ENCODE results near the gene SF3B4. TPM values are rescaled to one million over a fixed set of nuclear protein-coding genes. Genes with fewer than 3 reads are reported as not detected.

Gene SF3B4
- total and polyA plus RNA-seq, 8 donors, result 39.4 to 78.8 (median 66.3) TPM

DNA sequence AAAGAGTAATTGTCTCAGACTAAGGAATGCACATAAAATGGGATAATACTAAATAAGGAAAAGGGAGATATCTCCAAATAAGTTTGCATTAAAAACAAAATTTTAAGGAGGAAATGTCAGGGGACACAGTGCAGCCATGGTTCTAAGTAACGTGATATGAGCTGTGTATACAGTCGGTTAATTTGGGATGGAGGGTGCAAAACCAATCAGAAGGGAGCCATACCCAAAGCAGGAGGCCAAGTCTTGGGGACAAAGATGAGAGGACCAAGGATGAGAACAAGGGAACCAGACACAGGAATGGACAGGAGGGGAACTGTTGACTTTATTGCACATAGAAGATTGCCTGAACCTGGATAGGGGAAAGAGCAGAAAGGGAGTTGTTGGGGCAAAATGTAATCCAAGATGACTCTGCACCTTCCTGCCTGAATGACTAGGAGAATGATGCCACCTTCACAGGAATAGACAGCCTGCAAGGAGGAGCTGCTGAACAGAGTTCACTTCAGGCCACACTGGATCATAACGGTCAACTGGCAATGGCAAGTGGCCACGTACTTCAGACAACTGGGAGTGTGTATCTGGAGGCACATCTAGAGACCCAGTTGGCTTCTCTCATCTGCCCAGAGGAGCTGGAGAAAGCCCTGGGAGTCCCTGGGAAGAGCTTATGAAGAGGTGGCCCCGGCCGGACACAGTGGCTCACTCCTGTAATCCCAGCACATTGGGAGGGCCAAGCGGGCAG, 50.2 kb downstream of the SF3B4 start:
- no peak for ATAC-seq
- Histone ChIP-seq H3K27me3 (no peaks in the 10 kb centered on the region), H3K9me3 (no peaks in the 10 kb centered on the region), H3K27ac (no peak overlapping the region), H3K4me3 (no peak overlapping the region), H3K4me1 (no peaks in the 10 kb centered on the region), H3K36me3 (no peaks in the 10 kb centered on the region)
- no peak for TF ChIP-seq CTCF (IDR thresholded peaks at IDR 0.05)
- intact Hi-C loops (cut with DNase I), result no loop called here
- DNase-seq, result peak in 1 of 4 donors; percentile 31

Other genes starting within 250 kb of the SF3B4 start
- gene FCGR1A, start 145.1 kb downstream of the SF3B4 start, total RNA-seq, result 10 to 100 TPM; 16.7 to 43.6 TPM
- gene FCGR1A, start 145.1 kb downstream of the SF3B4 start, polyA plus RNA-seq (ENCODE audit: insufficient read length in 6 of 6), result 1 to 10 TPM; 3.0 to 4.2 (median 3.3) TPM
- 10 to 100 TPM; 11.4 to 13.1 TPM for gene BOLA1, start 28.2 kb downstream of the SF3B4 start, total RNA-seq
- 10 to 100 TPM; 13.8 to 20.1 (median 15.9) TPM for gene BOLA1, start 28.2 kb downstream of the SF3B4 start, polyA plus RNA-seq (ENCODE audit: insufficient read length in 6 of 6)
- 1 to 10 TPM; 3.3 to 3.4 TPM for gene SV2A, start 10.0 kb downstream of the SF3B4 start, total RNA-seq
- 1 to 10 TPM; 6.0 to 7.9 (median 6.6) TPM for gene SV2A, start 10.0 kb downstream of the SF3B4 start, polyA plus RNA-seq (ENCODE audit: insufficient read length in 6 of 6)
- 10 to 100 TPM; 12.7 to 18.0 TPM for gene MTMR11, start 9.1 kb upstream of the SF3B4 start, total RNA-seq
- gene MTMR11, start 9.1 kb upstream of the SF3B4 start, polyA plus RNA-seq (ENCODE audit: insufficient read length in 6 of 6), result 10 to 100 TPM; 24.6 to 34.2 (median 26.4) TPM
- gene OTUD7B, start 82.9 kb upstream of the SF3B4 start, total RNA-seq, result 10 to 100 TPM; 20.9 to 31.7 TPM
- 10 to 100 TPM; 18.9 to 21.3 (median 20.3) TPM for gene OTUD7B, start 82.9 kb upstream of the SF3B4 start, polyA plus RNA-seq (ENCODE audit: insufficient read length in 6 of 6)
- 10 to 100 TPM; 36.7 to 41.7 TPM for gene VPS45, start 140.0 kb upstream of the SF3B4 start, total RNA-seq
- gene VPS45, start 140.0 kb upstream of the SF3B4 start, polyA plus RNA-seq (ENCODE audit: insufficient read length in 6 of 6), result 10 to 100 TPM; 62.8 to 81.2 (median 72.5) TPM
- gene PLEKHO1, start 222.1 kb upstream of the SF3B4 start, total RNA-seq, result 10 to 100 TPM; 35.3 to 51.2 TPM
- gene PLEKHO1, start 222.1 kb upstream of the SF3B4 start, polyA plus RNA-seq (ENCODE audit: insufficient read length in 6 of 6), result 10 to 100 TPM; 44.1 to 55.1 (median 48.3) TPM